Ovary (tissue), 3 donors: ENCODE data around the gene SRSF8.

Experiments
- EP300 ChIP-seq: sonication (generic); formaldehyde crosslinking; IDR thresholded peaks from one replicate; pipeline ENCODE4 v1.6.1; 2017; ENCODE audit warnings: antibody characterized with exemption
- POLR2A ChIP-seq: fragments of 450-650 bp; IDR thresholded peaks from one replicate; pipeline ENCODE4 v1.6.1; 2017; ENCODE audit warnings: antibody characterized with exemption, mild to moderate bottlenecking, moderate library complexity
- TF ChIP-seq, protein P1 (sequence below), 3 donors: fragments of 450-650 bp in 2 of 3; fragments of 200-600 bp in 1 of 3; IDR thresholded peaks; one replicate each; pipeline versions ENCODE4 v1.5.1 to v1.8.0; 2016 to 2022; ENCODE audit warnings: antibody characterized with exemption in 3 of 3, mild to moderate bottlenecking in 1 of 3
- donor health status: DM: no; HTN: no; CAD: no.

DNA sequence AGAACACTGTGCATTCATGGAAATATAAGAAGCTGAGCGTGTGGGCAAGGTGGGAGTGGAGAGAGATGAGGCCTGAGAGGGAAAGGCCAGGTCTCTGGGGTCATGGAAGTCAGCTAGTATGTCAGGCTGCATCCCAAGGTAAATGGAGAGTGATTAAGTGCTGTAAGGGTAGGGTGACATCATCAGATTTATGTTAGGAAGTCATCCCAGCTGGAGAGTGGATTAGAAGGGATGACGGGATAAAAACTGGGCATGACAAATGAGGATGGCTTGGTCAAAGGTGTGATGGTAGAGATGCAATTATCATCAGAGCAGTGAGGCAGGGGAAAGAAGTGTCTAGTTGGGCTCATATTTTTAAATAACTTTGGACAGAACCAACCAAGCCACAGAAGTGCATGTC is 19.4 kb downstream of the SRSF8 start:
- TF ChIP-seq, protein P1, sequence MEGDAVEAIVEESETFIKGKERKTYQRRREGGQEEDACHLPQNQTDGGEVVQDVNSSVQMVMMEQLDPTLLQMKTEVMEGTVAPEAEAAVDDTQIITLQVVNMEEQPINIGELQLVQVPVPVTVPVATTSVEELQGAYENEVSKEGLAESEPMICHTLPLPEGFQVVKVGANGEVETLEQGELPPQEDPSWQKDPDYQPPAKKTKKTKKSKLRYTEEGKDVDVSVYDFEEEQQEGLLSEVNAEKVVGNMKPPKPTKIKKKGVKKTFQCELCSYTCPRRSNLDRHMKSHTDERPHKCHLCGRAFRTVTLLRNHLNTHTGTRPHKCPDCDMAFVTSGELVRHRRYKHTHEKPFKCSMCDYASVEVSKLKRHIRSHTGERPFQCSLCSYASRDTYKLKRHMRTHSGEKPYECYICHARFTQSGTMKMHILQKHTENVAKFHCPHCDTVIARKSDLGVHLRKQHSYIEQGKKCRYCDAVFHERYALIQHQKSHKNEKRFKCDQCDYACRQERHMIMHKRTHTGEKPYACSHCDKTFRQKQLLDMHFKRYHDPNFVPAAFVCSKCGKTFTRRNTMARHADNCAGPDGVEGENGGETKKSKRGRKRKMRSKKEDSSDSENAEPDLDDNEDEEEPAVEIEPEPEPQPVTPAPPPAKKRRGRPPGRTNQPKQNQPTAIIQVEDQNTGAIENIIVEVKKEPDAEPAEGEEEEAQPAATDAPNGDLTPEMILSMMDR (IDR thresholded peaks at IDR 0.05): no peak
- TF ChIP-seq POLR2A: no peak
- no peak for TF ChIP-seq EP300
